ENCODE results near the gene RSF1.

DNA sequence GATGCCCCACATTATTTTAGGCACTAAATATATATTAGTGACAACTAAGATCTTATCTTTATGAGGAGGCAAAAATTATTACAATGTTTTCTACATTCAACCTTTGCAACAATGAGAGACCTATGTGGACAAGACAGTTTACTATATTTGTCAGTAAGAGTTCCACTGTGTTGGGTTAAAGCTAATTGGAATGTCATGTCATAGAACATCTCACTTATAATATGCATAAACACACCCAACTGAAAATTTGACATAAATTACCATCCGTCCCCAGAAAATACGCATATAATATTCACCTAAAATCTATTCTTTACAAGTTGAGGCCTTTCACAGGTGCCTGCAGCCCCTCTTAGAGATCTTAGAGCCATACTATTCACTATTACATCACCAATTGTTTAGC, 84.0 kb downstream of the RSF1 start:
- TF ChIP-seq, protein P1, sequence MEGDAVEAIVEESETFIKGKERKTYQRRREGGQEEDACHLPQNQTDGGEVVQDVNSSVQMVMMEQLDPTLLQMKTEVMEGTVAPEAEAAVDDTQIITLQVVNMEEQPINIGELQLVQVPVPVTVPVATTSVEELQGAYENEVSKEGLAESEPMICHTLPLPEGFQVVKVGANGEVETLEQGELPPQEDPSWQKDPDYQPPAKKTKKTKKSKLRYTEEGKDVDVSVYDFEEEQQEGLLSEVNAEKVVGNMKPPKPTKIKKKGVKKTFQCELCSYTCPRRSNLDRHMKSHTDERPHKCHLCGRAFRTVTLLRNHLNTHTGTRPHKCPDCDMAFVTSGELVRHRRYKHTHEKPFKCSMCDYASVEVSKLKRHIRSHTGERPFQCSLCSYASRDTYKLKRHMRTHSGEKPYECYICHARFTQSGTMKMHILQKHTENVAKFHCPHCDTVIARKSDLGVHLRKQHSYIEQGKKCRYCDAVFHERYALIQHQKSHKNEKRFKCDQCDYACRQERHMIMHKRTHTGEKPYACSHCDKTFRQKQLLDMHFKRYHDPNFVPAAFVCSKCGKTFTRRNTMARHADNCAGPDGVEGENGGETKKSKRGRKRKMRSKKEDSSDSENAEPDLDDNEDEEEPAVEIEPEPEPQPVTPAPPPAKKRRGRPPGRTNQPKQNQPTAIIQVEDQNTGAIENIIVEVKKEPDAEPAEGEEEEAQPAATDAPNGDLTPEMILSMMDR (tag by site-specific recombination; IDR thresholded peaks at IDR 0.05) = no peak
- TF ChIP-seq ZNF747 (tag by site-specific recombination; IDR thresholded peaks at IDR 0.05) (no peak), ZNF311 (tag by site-specific recombination; IDR thresholded peaks at IDR 0.05; ENCODE audit: borderline replicate concordance) (no peak), ZNF530 (tag by site-specific recombination; IDR thresholded peaks at IDR 0.05; ENCODE audit: low read depth) (no peak), ZFP37 (tag by site-specific recombination; IDR thresholded peaks at IDR 0.05) (no peak), ZNF335 (tag by site-specific recombination; conservative IDR thresholded peaks at IDR 0.05) (no peak), ZNF670 (tag by site-specific recombination; IDR thresholded peaks at IDR 0.05; ENCODE audit: low read depth) (no peak), ZNF585B (tag by site-specific recombination; IDR thresholded peaks at IDR 0.05) (no peak)
- TF ChIP-seq, protein P2, sequence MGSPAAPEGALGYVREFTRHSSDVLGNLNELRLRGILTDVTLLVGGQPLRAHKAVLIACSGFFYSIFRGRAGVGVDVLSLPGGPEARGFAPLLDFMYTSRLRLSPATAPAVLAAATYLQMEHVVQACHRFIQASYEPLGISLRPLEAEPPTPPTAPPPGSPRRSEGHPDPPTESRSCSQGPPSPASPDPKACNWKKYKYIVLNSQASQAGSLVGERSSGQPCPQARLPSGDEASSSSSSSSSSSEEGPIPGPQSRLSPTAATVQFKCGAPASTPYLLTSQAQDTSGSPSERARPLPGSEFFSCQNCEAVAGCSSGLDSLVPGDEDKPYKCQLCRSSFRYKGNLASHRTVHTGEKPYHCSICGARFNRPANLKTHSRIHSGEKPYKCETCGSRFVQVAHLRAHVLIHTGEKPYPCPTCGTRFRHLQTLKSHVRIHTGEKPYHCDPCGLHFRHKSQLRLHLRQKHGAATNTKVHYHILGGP (tag by site-specific recombination; IDR thresholded peaks at IDR 0.05) = no peak
- TF ChIP-seq, protein P3, sequence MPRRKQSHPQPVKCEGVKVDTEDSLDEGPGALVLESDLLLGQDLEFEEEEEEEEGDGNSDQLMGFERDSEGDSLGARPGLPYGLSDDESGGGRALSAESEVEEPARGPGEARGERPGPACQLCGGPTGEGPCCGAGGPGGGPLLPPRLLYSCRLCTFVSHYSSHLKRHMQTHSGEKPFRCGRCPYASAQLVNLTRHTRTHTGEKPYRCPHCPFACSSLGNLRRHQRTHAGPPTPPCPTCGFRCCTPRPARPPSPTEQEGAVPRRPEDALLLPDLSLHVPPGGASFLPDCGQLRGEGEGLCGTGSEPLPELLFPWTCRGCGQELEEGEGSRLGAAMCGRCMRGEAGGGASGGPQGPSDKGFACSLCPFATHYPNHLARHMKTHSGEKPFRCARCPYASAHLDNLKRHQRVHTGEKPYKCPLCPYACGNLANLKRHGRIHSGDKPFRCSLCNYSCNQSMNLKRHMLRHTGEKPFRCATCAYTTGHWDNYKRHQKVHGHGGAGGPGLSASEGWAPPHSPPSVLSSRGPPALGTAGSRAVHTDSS (tag by site-specific recombination; IDR thresholded peaks at IDR 0.05) = no peak
- TF ChIP-seq, protein P4, sequence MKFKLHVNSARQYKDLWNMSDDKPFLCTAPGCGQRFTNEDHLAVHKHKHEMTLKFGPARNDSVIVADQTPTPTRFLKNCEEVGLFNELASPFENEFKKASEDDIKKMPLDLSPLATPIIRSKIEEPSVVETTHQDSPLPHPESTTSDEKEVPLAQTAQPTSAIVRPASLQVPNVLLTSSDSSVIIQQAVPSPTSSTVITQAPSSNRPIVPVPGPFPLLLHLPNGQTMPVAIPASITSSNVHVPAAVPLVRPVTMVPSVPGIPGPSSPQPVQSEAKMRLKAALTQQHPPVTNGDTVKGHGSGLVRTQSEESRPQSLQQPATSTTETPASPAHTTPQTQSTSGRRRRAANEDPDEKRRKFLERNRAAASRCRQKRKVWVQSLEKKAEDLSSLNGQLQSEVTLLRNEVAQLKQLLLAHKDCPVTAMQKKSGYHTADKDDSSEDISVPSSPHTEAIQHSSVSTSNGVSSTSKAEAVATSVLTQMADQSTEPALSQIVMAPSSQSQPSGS (tag by site-specific recombination; IDR thresholded peaks at IDR 0.05; ENCODE audit: low read depth) = no peak
- TF ChIP-seq, protein P5, sequence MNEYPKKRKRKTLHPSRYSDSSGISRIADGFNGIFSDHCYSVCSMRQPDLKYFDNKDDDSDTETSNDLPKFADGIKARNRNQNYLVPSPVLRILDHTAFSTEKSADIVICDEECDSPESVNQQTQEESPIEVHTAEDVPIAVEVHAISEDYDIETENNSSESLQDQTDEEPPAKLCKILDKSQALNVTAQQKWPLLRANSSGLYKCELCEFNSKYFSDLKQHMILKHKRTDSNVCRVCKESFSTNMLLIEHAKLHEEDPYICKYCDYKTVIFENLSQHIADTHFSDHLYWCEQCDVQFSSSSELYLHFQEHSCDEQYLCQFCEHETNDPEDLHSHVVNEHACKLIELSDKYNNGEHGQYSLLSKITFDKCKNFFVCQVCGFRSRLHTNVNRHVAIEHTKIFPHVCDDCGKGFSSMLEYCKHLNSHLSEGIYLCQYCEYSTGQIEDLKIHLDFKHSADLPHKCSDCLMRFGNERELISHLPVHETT (tag by site-specific recombination; IDR thresholded peaks at IDR 0.05) = no peak
- TF ChIP-seq, protein P6, sequence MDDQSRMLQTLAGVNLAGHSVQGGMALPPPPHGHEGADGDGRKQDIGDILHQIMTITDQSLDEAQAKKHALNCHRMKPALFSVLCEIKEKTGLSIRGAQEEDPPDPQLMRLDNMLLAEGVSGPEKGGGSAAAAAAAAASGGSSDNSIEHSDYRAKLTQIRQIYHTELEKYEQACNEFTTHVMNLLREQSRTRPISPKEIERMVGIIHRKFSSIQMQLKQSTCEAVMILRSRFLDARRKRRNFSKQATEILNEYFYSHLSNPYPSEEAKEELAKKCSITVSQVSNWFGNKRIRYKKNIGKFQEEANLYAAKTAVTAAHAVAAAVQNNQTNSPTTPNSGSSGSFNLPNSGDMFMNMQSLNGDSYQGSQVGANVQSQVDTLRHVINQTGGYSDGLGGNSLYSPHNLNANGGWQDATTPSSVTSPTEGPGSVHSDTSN (CRISPR knock-in tag; IDR thresholded peaks at IDR 0.05) = no peak

Measured in HEK293 (cell line).